ENCODE measurements around the gene TEX12.

- TF ChIP-seq, protein P1, sequence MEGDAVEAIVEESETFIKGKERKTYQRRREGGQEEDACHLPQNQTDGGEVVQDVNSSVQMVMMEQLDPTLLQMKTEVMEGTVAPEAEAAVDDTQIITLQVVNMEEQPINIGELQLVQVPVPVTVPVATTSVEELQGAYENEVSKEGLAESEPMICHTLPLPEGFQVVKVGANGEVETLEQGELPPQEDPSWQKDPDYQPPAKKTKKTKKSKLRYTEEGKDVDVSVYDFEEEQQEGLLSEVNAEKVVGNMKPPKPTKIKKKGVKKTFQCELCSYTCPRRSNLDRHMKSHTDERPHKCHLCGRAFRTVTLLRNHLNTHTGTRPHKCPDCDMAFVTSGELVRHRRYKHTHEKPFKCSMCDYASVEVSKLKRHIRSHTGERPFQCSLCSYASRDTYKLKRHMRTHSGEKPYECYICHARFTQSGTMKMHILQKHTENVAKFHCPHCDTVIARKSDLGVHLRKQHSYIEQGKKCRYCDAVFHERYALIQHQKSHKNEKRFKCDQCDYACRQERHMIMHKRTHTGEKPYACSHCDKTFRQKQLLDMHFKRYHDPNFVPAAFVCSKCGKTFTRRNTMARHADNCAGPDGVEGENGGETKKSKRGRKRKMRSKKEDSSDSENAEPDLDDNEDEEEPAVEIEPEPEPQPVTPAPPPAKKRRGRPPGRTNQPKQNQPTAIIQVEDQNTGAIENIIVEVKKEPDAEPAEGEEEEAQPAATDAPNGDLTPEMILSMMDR (IDR thresholded peaks at IDR 0.05; ENCODE audit: borderline replicate concordance, extremely low read depth, low read length, poor library complexity, severe bottlenecking) = no peak
- no peak for TF ChIP-seq EZH2 (IDR thresholded peaks at IDR 0.05; ENCODE audit: borderline replicate concordance, low read depth, low read length, severe bottlenecking)
Observed at GRCh38 chr11:112162761-112163546, 4.2 kb upstream of the TEX12 start.

All from DND-41 (cell line).